LNCaP clone FGC (cell line): Measurements from ENCODE around the gene MAST4.

Source experiments
- DNase-seq: peaks from one replicate; pipeline ENCODE4 v3.0.0-alpha.2; 2011; ENCODE audit warnings: low read depth
- H3K4me3 ChIP-seq: 2 replicates; pipeline ENCODE4 v1.5.1; 2011; ENCODE audit warnings: mild to moderate bottlenecking, low read depth, low read length, control low read depth
- CTCF ChIP-seq: IDR thresholded peaks from 2 replicates; pipeline ENCODE4 v1.5.1; 2012; ENCODE audit warnings: mild to moderate bottlenecking; ENCODE audit not compliant: control insufficient read depth, insufficient read depth; ENCODE audit errors: extremely low read depth

The MAST4 gene

GRCh38 chr5:66987540-66987939 lies 391.3 kb downstream of the MAST4 start:
- no peak for TF ChIP-seq CTCF

GRCh38 chr5:66987949-66988838 lies 392.0 kb downstream of the MAST4 start:
- DNase-seq, result no peak
- H3K4me3 ChIP-seq, result no peak overlapping the region
- peak; percentile 64 for TF ChIP-seq CTCF

More at GRCh38 chr5:66987540-66987939, 391.3 kb downstream of the MAST4 start:
- DNase-seq, result no peak
- no peak overlapping the region for H3K4me3 ChIP-seq

GRCh38 chr5:66989286-66989685 lies 393.1 kb downstream of the MAST4 start:
- H3K4me3 ChIP-seq, result no peak overlapping the region
- DNase-seq, result no peak
- no peak for TF ChIP-seq CTCF

GRCh38 chr5:66989781-66990180 lies 393.6 kb downstream of the MAST4 start:
- TF ChIP-seq CTCF, result no peak
- H3K4me3 ChIP-seq, result no peak overlapping the region
- DNase-seq, result no peak

GRCh38 chr5:66991746-66992145 lies 395.6 kb downstream of the MAST4 start:
- TF ChIP-seq CTCF, result no peak
- no peak overlapping the region for H3K4me3 ChIP-seq
- no peak for DNase-seq

GRCh38 chr5:66992547-66992946 lies 396.4 kb downstream of the MAST4 start:
- no peak overlapping the region for H3K4me3 ChIP-seq
- TF ChIP-seq CTCF, result no peak
- DNase-seq, result no peak

- no peak for DNase-seq
- H3K4me3 ChIP-seq, result no peak overlapping the region
- no peak for TF ChIP-seq CTCF
These were observed 397.3 kb downstream of the MAST4 start for GRCh38 chr5:66993448-66993847.
